Hepatocyte (in vitro differentiated cells): ENCODE data around the gene TSPAN9.

ENCODE experiments used
- EZH2 ChIP-seq: fragments of 200-600 bp; sonication (generic); IDR thresholded peaks from 2 replicates; pipeline ENCODE4 v1.6.1; 2016; ENCODE audit warnings: antibody characterized with exemption, mild to moderate bottlenecking, borderline replicate concordance
- EZH2phosphoT487 ChIP-seq: fragments of 200-600 bp; sonication (generic); IDR thresholded peaks from one replicate; pipeline ENCODE4 v1.6.1; 2018; ENCODE audit warnings: antibody characterized with exemption, mild to moderate bottlenecking, low read depth, moderate library complexity; ENCODE audit not compliant: unreplicated experiment, severe bottlenecking
- TF ChIP-seq, protein P1 (sequence below): fragments of 200-600 bp; sonication (generic); IDR thresholded peaks from 2 replicates; pipeline ENCODE4 v1.5.1; 2016; ENCODE audit warnings: antibody characterized with exemption, mild to moderate bottlenecking; ENCODE audit not compliant: poor library complexity

DNA sequence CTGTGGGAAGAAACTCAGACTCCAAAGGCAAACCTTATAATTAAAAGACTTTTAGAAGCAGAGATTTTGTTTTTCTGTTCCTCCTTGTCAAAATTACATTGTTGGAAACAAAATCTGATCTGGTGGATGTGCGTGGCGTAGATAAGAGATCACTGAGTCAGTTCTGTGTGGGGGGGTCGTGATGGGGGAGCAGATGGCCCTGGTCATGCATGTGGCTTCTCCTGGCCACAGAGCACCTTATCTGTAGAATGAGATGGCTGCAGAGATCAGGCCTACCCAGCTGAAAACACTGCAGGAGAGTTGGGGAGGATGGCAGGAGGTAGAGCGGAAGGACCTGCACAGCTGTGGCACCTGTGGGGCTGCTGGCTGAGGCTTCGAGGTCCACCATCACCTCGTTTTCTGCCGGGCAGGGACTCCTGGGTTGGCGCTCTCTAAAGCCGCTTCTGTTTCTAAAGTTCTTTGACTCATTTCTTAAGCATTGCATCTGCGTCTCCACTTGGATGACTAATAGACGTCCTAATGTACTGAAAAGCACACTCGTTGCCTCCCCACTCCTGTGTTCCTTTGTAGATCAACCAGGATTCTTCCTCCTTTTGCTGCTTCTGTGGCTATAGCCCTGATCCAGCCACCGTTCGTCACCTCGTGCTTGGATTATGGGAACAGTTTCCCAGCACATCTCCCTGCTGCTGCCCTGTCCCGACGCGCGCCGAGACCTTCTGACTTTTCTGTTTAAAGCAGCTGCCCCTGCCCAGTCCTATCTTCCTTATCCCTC lies 93.4 kb downstream of the TSPAN9 start:
- TF ChIP-seq, protein P1, sequence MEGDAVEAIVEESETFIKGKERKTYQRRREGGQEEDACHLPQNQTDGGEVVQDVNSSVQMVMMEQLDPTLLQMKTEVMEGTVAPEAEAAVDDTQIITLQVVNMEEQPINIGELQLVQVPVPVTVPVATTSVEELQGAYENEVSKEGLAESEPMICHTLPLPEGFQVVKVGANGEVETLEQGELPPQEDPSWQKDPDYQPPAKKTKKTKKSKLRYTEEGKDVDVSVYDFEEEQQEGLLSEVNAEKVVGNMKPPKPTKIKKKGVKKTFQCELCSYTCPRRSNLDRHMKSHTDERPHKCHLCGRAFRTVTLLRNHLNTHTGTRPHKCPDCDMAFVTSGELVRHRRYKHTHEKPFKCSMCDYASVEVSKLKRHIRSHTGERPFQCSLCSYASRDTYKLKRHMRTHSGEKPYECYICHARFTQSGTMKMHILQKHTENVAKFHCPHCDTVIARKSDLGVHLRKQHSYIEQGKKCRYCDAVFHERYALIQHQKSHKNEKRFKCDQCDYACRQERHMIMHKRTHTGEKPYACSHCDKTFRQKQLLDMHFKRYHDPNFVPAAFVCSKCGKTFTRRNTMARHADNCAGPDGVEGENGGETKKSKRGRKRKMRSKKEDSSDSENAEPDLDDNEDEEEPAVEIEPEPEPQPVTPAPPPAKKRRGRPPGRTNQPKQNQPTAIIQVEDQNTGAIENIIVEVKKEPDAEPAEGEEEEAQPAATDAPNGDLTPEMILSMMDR, result no peak
- no peak for TF ChIP-seq EZH2phosphoT487
- TF ChIP-seq EZH2, result no peak
